ENCODE measurements around the gene PLGLB1. TPM values are rescaled to one million over a fixed set of nuclear protein-coding genes. Genes with fewer than 3 reads are reported as not detected.
"Not testable (repeated sequence)": the region's sequence is repeated elsewhere in the genome, so short reads cannot be mapped to it uniquely, and the experiment has no call there.

The PLGLB1 gene
- total and polyA plus RNA-seq, 2 experiments from 2014 or later: 0.80 to 1.6 TPM

- not testable (repeated sequence) for H3K9me2 ChIP-seq (ENCODE audit: insufficient read depth); H2AFZ ChIP-seq; H3K36me3 Mint-ChIP-seq (ENCODE audit: low read depth); H3K27me3 ChIP-seq (ENCODE audit: insufficient read depth); H3K9me3 Mint-ChIP-seq; H3K27me3 Mint-ChIP-seq (ENCODE audit: insufficient read depth, low read depth, poor library complexity); DNase-seq (ENCODE audit: low spot score); H3K4me1 ChIP-seq (ENCODE audit: insufficient read depth); H3K4me3 ChIP-seq; H3K4me2 ChIP-seq; H3K36me3 ChIP-seq (ENCODE audit: insufficient read depth); H4K20me1 ChIP-seq (replicated peaks; ENCODE audit: insufficient read depth); ATAC-seq; H3K4me3 Mint-ChIP-seq; H3K4me1 Mint-ChIP-seq; H3K79me2 ChIP-seq (replicated peaks; ENCODE audit: insufficient read depth); H3F3A ChIP-seq (replicated peaks; ENCODE audit: low read depth); H3K27ac ChIP-seq (ENCODE audit: low read depth)
- peak overlapping the region; percentile 81; the same call in 1 of the 2 replicates for H3K27ac Mint-ChIP-seq
Observed at GRCh38 chr2:87054375-87054774, 32.7 kb upstream of the PLGLB1 start.

DNA sequence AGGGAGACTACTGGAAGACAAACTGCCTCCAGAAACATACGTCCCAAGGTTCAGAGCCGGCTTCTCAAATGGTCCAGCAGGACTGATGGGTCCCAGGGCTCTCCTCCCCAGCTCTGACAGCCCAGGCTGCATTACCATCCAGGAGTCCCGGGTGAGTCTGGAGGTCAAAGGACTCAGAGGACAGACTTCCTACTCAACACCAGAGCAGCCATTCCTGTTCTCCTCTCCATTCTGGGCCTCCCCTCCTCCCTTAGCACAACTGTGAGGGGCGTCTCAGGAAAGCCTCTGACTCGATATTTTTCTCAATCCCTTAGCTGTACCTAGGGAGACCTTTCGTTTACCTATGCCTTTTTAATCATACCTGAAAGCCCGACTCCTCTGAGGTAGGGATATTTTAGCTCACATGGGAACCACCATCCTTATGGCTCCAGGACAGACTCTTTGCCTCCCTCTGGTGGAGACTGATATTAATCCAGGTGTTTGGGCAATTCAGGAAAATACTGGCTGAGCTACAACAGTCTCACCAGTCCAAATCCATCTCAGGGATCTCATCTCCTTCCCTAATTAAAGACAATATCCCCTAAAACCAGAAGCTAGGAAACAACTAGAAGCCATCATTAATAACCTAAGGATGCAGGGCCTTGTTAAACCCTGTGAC, 19.8 kb upstream of the PLGLB1 start:
- H3K36me3 ChIP-seq (ENCODE audit: insufficient read depth); H3K9me3 Mint-ChIP-seq; H3K4me1 Mint-ChIP-seq; H3K4me2 ChIP-seq; H2AFZ ChIP-seq; H3K79me2 ChIP-seq (replicated peaks; ENCODE audit: insufficient read depth); H3F3A ChIP-seq (replicated peaks; ENCODE audit: low read depth); H3K9me2 ChIP-seq (ENCODE audit: insufficient read depth); H3K4me3 Mint-ChIP-seq; H3K4me3 ChIP-seq; H3K27ac Mint-ChIP-seq; H3K27ac ChIP-seq (ENCODE audit: low read depth); H3K27me3 Mint-ChIP-seq (ENCODE audit: insufficient read depth, low read depth, poor library complexity); H3K4me1 ChIP-seq (ENCODE audit: insufficient read depth); H3K27me3 ChIP-seq (ENCODE audit: insufficient read depth); DNase-seq (ENCODE audit: low spot score); H3K36me3 Mint-ChIP-seq (ENCODE audit: low read depth); H4K20me1 ChIP-seq (replicated peaks; ENCODE audit: insufficient read depth): not testable (repeated sequence)
- ATAC-seq: peak; percentile 84
- TF ChIP-seq, protein P1, sequence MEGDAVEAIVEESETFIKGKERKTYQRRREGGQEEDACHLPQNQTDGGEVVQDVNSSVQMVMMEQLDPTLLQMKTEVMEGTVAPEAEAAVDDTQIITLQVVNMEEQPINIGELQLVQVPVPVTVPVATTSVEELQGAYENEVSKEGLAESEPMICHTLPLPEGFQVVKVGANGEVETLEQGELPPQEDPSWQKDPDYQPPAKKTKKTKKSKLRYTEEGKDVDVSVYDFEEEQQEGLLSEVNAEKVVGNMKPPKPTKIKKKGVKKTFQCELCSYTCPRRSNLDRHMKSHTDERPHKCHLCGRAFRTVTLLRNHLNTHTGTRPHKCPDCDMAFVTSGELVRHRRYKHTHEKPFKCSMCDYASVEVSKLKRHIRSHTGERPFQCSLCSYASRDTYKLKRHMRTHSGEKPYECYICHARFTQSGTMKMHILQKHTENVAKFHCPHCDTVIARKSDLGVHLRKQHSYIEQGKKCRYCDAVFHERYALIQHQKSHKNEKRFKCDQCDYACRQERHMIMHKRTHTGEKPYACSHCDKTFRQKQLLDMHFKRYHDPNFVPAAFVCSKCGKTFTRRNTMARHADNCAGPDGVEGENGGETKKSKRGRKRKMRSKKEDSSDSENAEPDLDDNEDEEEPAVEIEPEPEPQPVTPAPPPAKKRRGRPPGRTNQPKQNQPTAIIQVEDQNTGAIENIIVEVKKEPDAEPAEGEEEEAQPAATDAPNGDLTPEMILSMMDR (conservative IDR thresholded peaks at IDR 0.05; ENCODE audit: low read depth in 2 of 2): peak in 1 of 2 experiments; percentile 26; a peak in 2 of 4 replicates

- not testable (repeated sequence) for H3K27ac ChIP-seq (ENCODE audit: low read depth); DNase-seq (ENCODE audit: low spot score); H3K4me1 ChIP-seq (ENCODE audit: insufficient read depth); H3K4me3 Mint-ChIP-seq; H3K27ac Mint-ChIP-seq; H4K20me1 ChIP-seq (replicated peaks; ENCODE audit: insufficient read depth); H3K4me2 ChIP-seq; H3K9me3 Mint-ChIP-seq; ATAC-seq; H2AFZ ChIP-seq; H3K79me2 ChIP-seq (replicated peaks; ENCODE audit: insufficient read depth); H3F3A ChIP-seq (replicated peaks; ENCODE audit: low read depth); H3K9me2 ChIP-seq (ENCODE audit: insufficient read depth); H3K27me3 ChIP-seq (ENCODE audit: insufficient read depth); H3K4me3 ChIP-seq; H3K36me3 Mint-ChIP-seq (ENCODE audit: low read depth); H3K36me3 ChIP-seq (ENCODE audit: insufficient read depth); H3K4me1 Mint-ChIP-seq; H3K27me3 Mint-ChIP-seq (ENCODE audit: insufficient read depth, low read depth, poor library complexity)
Observed at GRCh38 chr2:87028607-87029006, 7.0 kb upstream of the PLGLB1 start.

DNA sequence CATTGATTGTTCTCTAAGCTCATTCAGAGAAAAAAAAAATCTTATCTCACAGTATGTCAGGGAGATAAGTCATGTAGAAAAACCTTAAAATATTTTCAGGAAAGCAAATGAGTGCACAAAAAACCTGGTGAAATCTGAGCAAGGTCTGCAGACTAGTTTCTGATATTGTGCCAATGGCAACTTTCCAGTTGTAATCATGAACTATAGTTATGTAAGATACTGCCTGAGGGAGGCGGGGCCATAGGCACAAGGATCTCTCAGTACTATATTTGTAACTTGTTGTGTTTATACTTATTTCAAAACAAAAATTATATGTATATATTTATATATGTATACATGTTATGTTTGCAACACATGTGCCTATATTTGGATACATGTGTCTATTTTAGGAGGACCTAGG, 5.2 kb upstream of the PLGLB1 start:
- not testable (repeated sequence) for H3K9me2 ChIP-seq (ENCODE audit: insufficient read depth); H3K4me2 ChIP-seq; ATAC-seq; H3K4me1 ChIP-seq (ENCODE audit: insufficient read depth); H3K27ac Mint-ChIP-seq; H3K36me3 Mint-ChIP-seq (ENCODE audit: low read depth); H3K4me3 Mint-ChIP-seq; H3K4me1 Mint-ChIP-seq; H3K27me3 ChIP-seq (ENCODE audit: insufficient read depth); H3K9me3 Mint-ChIP-seq; H3K36me3 ChIP-seq (ENCODE audit: insufficient read depth); DNase-seq (ENCODE audit: low spot score); H3K27me3 Mint-ChIP-seq (ENCODE audit: insufficient read depth, low read depth, poor library complexity); H2AFZ ChIP-seq; H3K27ac ChIP-seq (ENCODE audit: low read depth); H3K79me2 ChIP-seq (replicated peaks; ENCODE audit: insufficient read depth); H4K20me1 ChIP-seq (replicated peaks; ENCODE audit: insufficient read depth); H3K4me3 ChIP-seq; H3F3A ChIP-seq (replicated peaks; ENCODE audit: low read depth)

GRCh38 chr2:87025927-87026326, 4.3 kb upstream of the PLGLB1 start:
- not testable (repeated sequence) for H3K9me3 Mint-ChIP-seq; H3K79me2 ChIP-seq (replicated peaks; ENCODE audit: insufficient read depth); H3K9me2 ChIP-seq (ENCODE audit: insufficient read depth); H3K4me2 ChIP-seq; H3K4me1 Mint-ChIP-seq; H2AFZ ChIP-seq; H3K27ac ChIP-seq (ENCODE audit: low read depth); H4K20me1 ChIP-seq (replicated peaks; ENCODE audit: insufficient read depth); H3K27ac Mint-ChIP-seq; H3K27me3 Mint-ChIP-seq (ENCODE audit: insufficient read depth, low read depth, poor library complexity); H3K4me3 ChIP-seq; H3K36me3 Mint-ChIP-seq (ENCODE audit: low read depth); H3K4me3 Mint-ChIP-seq; H3K27me3 ChIP-seq (ENCODE audit: insufficient read depth); H3K36me3 ChIP-seq (ENCODE audit: insufficient read depth); H3F3A ChIP-seq (replicated peaks; ENCODE audit: low read depth); DNase-seq (ENCODE audit: low spot score); H3K4me1 ChIP-seq (ENCODE audit: insufficient read depth)
- peak; percentile 91 for ATAC-seq

GRCh38 chr2:87023988-87024615, 2.5 kb upstream of the PLGLB1 start:
- not testable (repeated sequence) for DNase-seq (ENCODE audit: low spot score); H3K4me1 Mint-ChIP-seq; H3F3A ChIP-seq (replicated peaks; ENCODE audit: low read depth); H4K20me1 ChIP-seq (replicated peaks; ENCODE audit: insufficient read depth); H3K79me2 ChIP-seq (replicated peaks; ENCODE audit: insufficient read depth); H3K27ac Mint-ChIP-seq; H2AFZ ChIP-seq; ATAC-seq; H3K4me3 Mint-ChIP-seq; H3K36me3 Mint-ChIP-seq (ENCODE audit: low read depth); H3K27ac ChIP-seq (ENCODE audit: low read depth); H3K4me3 ChIP-seq; H3K4me1 ChIP-seq (ENCODE audit: insufficient read depth); H3K9me2 ChIP-seq (ENCODE audit: insufficient read depth); H3K9me3 Mint-ChIP-seq; H3K4me2 ChIP-seq; H3K36me3 ChIP-seq (ENCODE audit: insufficient read depth); H3K27me3 Mint-ChIP-seq (ENCODE audit: insufficient read depth, low read depth, poor library complexity); H3K27me3 ChIP-seq (ENCODE audit: insufficient read depth)

Measured in GM23338 (cell line).